Activated T-helper 2 cell treated with anti-CD3 and anti-CD28 coated beads, Interferon-gamma antibody, Interleukin-2, Interleukin-4, amounts not matched to agents 10 μg/mL and 5 μg/mL and 100 μg/mL, durations not matched to agents 14 hours and 24 hours and 36 hours (primary cell): ENCODE results near the gene TSC22D1. TPM values are rescaled to one million over a fixed set of nuclear protein-coding genes. Genes with fewer than 3 reads are reported as not detected.
A peak's percentile ranks its signal among the peaks of the same experiment; 100 is the strongest.
"Not testable (repeated sequence)": the region's sequence is repeated elsewhere in the genome, so short reads cannot be mapped to it uniquely, and the experiment has no call there.

Experiments used
- DNase-seq: peaks from one replicate; pipeline ENCODE4 v3.0.0; 2021; ENCODE audit warnings: low spot score
- H3K27ac Mint-ChIP-seq: one replicate; pipeline ENCODE4 v1.8.0; 2021; ENCODE audit warnings: mixed read lengths
- H3K27me3 Mint-ChIP-seq: one replicate; pipeline ENCODE4 v1.8.0; 2021; ENCODE audit warnings: low read depth, mixed read lengths
- H3K36me3 Mint-ChIP-seq: one replicate; pipeline ENCODE4 v1.8.0; 2021; ENCODE audit warnings: low read depth, mixed read lengths
- H3K4me1 Mint-ChIP-seq: one replicate; pipeline ENCODE4 v1.8.0; 2021; ENCODE audit warnings: low read depth, mixed read lengths
- H3K4me3 Mint-ChIP-seq: one replicate; pipeline ENCODE4 v1.8.0; 2021; ENCODE audit warnings: low read depth, mild to moderate bottlenecking, moderate library complexity, mixed read lengths
- H3K9me3 Mint-ChIP-seq: one replicate; pipeline ENCODE4 v1.8.0; 2021; ENCODE audit warnings: mixed read lengths
- intact Hi-C: fragments of 100-400 bp; cut with micrococcal nuclease; formaldehyde crosslinking; loops from one replicate; pipeline ENCODE4 v1.15.1; 2023
- total RNA-seq: library from RNA; stranded (reverse); gene quantifications from 2 replicates; pipeline ENCODE4 v1.2.3, GENCODE V29; 2022

Gene TSC22D1
- total RNA-seq, result 4.8 and 5.0 TPM in 2 replicates

DNA sequence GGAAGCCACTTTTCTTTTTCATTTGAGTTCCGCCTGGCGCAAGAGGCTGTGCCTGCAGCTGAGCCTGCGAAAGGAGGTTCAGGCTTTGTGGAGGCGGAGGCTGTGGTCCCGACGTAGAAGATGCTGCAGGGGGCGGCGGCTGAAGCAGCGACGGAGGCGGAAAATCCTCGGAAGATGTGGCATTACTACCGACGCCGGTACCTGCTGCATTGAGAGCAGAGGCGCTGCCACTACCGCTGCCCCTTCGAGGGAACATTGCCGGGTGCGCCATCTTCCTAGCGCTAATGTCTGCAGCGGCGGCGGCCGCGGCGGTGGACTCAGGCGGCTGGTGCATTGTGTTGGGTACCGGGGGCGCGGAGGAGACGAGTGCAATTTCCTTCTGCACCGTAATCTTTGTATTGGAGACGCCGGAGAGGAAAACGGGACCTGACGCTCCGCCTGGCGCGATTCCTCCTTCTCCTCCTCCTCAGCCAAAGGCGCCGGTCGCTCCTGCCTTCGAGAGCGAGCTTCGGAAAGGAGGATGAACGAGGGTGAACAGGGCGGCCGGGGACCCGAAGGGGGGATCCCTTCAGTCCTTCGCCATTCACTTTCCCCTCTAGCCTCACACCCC is at the start of gene TSC22D1:
TSS of gene TSC22D1 (minus strand) at position 590 of the 610 bp plus-strand sequence. CDS start at position 334, 256 bp downstream.
- intact Hi-C loops, result loop anchor here (2.0 to 5.0 kb wide), 6 partner anchors 94 to 545 kb away; partner anchors contain the start of gene GTF2F2
- peaks cover 47% of the 10 kb centered on the region for H3K27me3 Mint-ChIP-seq
- peaks cover 8% of the 10 kb centered on the region for H3K36me3 Mint-ChIP-seq
- peak within 1 kb of the TSS; percentile 79 for H3K27ac Mint-ChIP-seq
- DNase-seq, result peak; percentile 42
- H3K4me1 Mint-ChIP-seq, result peaks cover 18% of the 10 kb centered on the region
- no peaks in the 10 kb centered on the region for H3K9me3 Mint-ChIP-seq
- peak within 1 kb of the TSS; percentile 88 for H3K4me3 Mint-ChIP-seq

DNA sequence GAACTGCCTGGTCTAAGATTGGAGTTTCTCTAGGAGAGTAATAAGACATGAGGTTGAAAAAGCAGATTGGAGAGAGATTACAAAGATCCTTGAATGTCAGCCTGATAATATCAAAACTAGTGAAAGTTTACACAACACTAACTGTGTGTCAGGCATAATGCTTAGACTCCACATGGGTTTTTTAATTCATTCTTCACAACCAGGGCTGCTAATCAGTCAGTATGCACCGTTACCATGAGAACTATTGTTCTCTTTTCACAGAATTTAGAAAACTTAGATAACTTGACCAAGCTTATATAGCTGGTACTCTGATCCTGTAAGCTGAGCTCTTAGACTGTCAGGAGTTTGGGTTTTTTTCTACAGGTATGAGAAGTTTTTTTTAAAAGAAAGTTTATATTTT is 46.6 kb upstream of the TSC22D1 start:
- DNase-seq, result no peak
- Mint-ChIP-seq H3K36me3 (no peaks in the 10 kb centered on the region), H3K27me3 (peaks cover 11% of the 10 kb centered on the region), H3K4me3 (no peak overlapping the region), H3K4me1 (peaks cover 1% of the 10 kb centered on the region), H3K9me3 (no peaks in the 10 kb centered on the region), H3K27ac (no peak overlapping the region)
- intact Hi-C loops, result no loop called here

DNA sequence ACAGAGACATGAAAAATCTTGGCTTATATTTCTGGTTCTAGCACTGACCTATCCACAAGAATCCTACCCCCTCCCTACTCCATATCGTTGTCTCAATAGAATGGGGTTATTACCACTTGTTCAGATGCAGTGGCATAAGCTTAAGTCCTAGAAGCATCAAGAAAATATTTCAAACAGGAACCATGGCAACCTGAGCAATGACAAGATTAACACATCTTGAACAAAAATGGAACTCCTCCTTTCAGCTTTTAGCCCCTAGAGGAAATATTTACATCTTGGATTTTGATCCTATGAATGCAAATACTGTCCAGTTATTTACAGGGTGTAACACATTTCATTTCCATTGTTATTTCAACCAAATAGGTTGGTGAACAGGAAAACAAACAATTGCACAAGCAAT is 46.1 kb upstream of the TSC22D1 start:
- H3K4me1 Mint-ChIP-seq, result peaks cover 1% of the 10 kb centered on the region
- H3K4me3 Mint-ChIP-seq, result no peak overlapping the region
- no peak overlapping the region for H3K27ac Mint-ChIP-seq
- DNase-seq, result no peak
- peaks cover 11% of the 10 kb centered on the region for H3K27me3 Mint-ChIP-seq
- H3K36me3 Mint-ChIP-seq, result no peaks in the 10 kb centered on the region
- intact Hi-C loops, result no loop called here
- no peaks in the 10 kb centered on the region for H3K9me3 Mint-ChIP-seq

DNA sequence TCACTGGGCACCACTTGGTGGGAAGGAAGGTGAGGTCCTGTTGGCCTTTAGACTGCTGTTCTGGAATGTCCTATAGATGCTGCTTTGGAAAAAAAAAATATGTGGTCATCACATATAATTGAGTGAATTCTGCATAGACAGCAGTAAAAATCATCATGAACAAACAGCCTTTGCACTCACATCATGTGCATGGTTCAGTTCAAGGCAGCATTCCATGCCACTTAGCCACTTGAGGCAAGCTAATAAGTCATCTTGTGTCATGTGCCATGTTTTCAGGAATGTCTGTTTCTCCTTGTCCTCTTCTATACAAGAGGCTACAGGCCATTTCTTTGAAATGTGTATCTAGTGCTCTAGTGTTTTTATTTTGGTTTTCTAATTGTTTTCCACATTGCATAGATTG is 43.9 kb upstream of the TSC22D1 start:
- Mint-ChIP-seq H3K27me3 (peaks cover 9% of the 10 kb centered on the region), H3K4me3 (no peak overlapping the region), H3K9me3 (no peaks in the 10 kb centered on the region), H3K27ac (no peak overlapping the region), H3K36me3 (no peaks in the 10 kb centered on the region), H3K4me1 (peaks cover 1% of the 10 kb centered on the region)
- no peak for DNase-seq
- intact Hi-C loops, result no loop called here

DNA sequence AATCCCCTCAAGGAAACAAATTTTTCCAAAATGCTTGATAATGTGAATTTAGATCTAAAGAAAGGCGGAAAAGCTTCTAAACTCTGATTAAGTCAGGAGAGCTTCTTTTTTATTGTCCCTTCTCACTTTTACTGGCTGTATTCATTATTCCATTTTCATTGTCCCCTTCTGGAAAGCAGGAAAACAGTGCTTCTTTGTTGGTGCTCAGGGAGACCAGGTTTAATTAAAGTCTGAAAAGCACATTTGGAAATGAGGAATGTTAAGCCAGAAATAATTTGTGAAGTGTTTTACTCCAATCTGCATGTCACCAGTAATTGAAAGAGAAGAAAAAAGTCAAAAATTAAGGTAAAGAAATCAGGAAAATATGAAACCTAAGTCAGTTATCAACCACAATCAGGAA is 43.5 kb upstream of the TSC22D1 start:
- Mint-ChIP-seq H3K36me3 (no peaks in the 10 kb centered on the region), H3K4me1 (peaks cover 1% of the 10 kb centered on the region), H3K9me3 (no peaks in the 10 kb centered on the region), H3K27ac (no peak overlapping the region), H3K27me3 (peaks cover 9% of the 10 kb centered on the region), H3K4me3 (no peak overlapping the region)
- intact Hi-C loops, result no loop called here
- no peak for DNase-seq

DNA sequence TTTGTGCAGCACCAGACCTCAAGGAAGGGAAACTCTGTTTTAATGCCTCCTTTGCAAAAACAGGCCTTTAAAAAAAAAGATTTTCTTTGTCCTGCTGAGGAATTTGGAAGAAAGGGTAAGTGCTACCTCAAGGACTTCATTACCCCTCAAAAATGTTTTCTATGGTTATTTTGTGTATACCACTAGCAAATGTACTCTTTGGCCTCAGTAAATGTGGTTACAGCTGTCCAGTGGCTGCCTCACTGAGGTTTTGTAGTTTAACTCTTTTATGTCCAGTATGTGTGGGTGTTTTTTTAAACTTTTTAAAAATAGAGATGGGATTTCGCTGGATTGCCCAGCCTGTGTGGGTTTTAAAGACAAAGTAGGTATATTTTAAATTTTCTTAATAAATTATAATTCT is 42.2 kb upstream of the TSC22D1 start:
- Mint-ChIP-seq H3K27me3 (peaks cover 9% of the 10 kb centered on the region), H3K36me3 (no peaks in the 10 kb centered on the region), H3K4me3 (no peak overlapping the region), H3K9me3 (no peaks in the 10 kb centered on the region), H3K4me1 (peaks cover 1% of the 10 kb centered on the region), H3K27ac (no peak overlapping the region)
- intact Hi-C loops, result no loop called here
- DNase-seq, result no peak

DNA sequence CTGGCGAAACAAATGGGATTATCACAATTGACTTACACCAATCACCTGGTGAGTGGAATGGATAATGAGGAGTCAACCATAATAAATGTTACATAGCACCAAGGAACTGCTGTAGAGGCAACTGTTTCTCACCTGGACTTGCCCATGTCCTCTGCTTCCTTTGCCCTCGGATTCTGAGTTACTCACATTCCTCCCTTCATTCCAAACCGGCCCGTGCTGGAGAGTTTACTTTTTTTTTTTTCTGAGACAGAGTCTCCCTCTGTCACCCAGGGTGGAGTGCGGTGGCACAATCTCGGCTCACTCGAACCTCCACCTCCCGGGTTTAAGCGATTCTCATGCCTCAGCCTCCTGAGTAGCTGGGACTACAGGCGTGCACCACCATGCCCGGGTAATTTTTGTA is 41.5 kb upstream of the TSC22D1 start:
- H3K4me1 Mint-ChIP-seq, result peaks cover 1% of the 10 kb centered on the region
- H3K27me3 Mint-ChIP-seq, result peaks cover 9% of the 10 kb centered on the region
- H3K4me3 Mint-ChIP-seq, result no peak overlapping the region
- no peak for DNase-seq
- intact Hi-C loops, result no loop called here
- no peaks in the 10 kb centered on the region for H3K36me3 Mint-ChIP-seq
- H3K9me3 Mint-ChIP-seq, result no peaks in the 10 kb centered on the region
- H3K27ac Mint-ChIP-seq, result no peak overlapping the region

DNA sequence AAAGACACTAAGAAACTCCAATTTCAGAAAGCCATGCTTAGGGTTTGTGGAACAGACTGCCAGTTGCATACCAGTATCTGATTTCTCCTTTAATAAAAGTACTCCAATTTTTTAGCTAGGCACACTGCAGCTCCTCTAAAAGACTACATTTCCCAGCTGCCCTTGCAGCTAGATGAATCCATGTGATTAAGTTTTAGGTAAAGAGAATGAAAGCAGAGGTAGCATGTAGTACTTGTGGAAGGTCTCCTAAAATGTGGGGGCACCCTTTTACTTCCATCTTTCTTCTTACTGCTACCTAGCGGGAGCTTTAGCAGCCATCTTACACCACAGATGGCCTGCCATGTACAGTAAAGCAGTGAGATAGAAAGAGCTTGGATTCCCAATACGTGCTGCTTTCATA is 33.0 kb upstream of the TSC22D1 start:
- Mint-ChIP-seq H3K9me3 (peaks cover 4% of the 10 kb centered on the region), H3K4me3 (no peak overlapping the region), H3K27me3 (peaks cover 3% of the 10 kb centered on the region), H3K27ac (no peak overlapping the region), H3K36me3 (no peaks in the 10 kb centered on the region), H3K4me1 (no peaks in the 10 kb centered on the region)
- intact Hi-C loops, result no loop called here
- DNase-seq, result no peak

DNA sequence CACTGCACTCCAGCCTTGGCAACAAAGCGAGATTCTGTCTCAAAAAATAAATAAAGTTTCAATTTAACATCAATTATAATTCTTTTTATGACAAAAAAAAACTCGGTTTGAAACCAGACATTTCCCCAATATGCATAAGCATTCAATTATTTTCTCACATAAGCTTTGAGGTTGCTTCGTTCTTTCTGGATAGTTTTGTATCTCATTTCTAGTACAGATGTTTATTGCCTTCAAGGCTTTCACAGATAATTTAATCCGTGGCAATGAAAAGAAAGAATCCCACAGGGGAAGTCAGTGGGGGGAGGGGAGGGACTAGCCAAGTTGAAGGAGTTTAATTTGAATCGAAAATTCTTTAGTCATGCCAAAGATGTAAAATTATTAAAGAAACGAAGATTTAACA is 29.6 kb upstream of the TSC22D1 start:
- intact Hi-C loops, result no loop called here
- peaks cover 4% of the 10 kb centered on the region for H3K9me3 Mint-ChIP-seq
- DNase-seq, result no peak
- H3K4me3 Mint-ChIP-seq, result no peak overlapping the region
- no peaks in the 10 kb centered on the region for H3K36me3 Mint-ChIP-seq
- H3K27ac Mint-ChIP-seq, result no peak overlapping the region
- H3K27me3 Mint-ChIP-seq, result peaks cover 3% of the 10 kb centered on the region
- no peaks in the 10 kb centered on the region for H3K4me1 Mint-ChIP-seq

DNA sequence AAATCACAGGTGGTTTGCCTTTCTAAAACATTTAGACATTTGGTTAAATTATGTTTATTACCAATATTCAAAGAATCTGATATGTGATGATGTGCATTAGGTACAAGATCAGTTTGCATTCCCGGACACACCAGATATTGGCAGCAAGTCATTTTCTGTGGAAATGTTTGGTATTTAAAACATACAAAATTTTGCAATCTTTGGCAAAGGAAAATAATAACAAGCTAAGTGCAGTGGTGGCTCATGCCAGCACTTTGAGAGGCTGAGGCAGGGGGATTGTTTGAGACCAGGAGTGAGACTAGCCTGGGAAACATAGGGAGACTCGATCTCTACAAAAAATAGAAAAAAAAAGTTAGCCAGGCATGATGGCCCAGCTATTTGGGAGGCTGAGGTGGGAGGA is 29.1 kb upstream of the TSC22D1 start:
- Mint-ChIP-seq H3K9me3 (peaks cover 3% of the 10 kb centered on the region), H3K4me1 (no peaks in the 10 kb centered on the region), H3K27me3 (peaks cover 1% of the 10 kb centered on the region), H3K36me3 (no peaks in the 10 kb centered on the region), H3K4me3 (no peak overlapping the region), H3K27ac (no peak overlapping the region)
- intact Hi-C loops, result no loop called here
- DNase-seq, result no peak

DNA sequence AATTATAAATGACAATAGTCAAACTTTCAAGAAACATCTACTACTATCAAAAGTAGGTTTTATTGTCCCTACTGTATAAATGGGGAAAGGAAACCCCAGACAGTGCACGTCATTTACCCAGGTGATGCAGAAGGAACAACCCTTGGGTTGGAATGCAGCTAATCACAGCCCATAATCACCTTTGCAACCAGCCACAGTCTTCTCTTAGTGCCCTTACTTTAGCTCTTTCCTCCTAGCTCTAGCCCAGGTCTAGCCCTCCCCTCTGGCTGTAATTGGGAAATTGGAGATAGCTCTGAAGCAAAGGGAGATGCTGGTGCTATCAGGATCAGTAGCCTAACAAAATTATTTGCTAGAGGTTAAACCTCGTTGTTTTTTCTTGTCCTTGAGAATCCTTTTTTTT is 25.5 kb upstream of the TSC22D1 start:
- Mint-ChIP-seq H3K27ac (no peak overlapping the region), H3K4me3 (no peak overlapping the region), H3K4me1 (no peaks in the 10 kb centered on the region), H3K9me3 (no peaks in the 10 kb centered on the region), H3K27me3 (no peaks in the 10 kb centered on the region), H3K36me3 (no peaks in the 10 kb centered on the region)
- intact Hi-C loops, result no loop called here
- no peak for DNase-seq

DNA sequence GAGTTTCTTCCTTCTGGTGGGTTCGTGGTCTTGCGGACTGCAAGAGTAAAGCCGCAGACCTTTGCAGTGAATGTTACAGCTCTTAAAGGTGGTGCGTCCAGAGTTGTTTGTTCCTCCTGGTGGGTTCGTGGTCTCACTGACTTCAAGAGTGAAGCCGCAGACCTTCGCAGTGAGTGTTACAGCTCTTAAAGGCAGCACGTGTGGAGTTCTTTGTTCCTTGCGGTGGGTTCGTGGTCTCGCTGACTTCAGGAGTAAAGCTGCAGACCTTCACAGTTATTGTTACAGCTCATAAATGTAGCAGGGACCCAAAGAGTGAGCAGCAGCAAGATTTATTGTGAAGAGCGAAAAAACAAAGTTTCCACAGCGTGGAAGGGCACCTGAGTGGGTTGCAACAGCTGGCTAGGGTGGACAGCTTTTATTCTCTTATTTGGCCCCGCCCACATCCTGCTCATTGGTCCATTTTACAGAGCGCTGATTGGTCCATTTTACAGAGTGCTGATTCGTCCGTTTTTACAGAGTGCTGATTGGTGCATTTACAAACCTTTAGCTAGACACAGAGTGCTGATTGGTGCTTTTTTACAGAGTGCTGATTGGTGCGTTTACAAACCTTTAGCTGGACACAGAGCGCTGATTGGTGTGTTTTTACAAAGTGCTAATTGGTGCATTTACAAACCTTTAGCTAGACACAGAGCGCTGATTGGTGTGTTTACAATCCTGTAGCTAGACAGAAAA is 17.9 kb upstream of the TSC22D1 start:
- H3K36me3 Mint-ChIP-seq, H3K4me1 Mint-ChIP-seq, H3K9me3 Mint-ChIP-seq, DNase-seq, H3K27me3 Mint-ChIP-seq, intact Hi-C loops, H3K4me3 Mint-ChIP-seq, H3K27ac Mint-ChIP-seq: not testable (repeated sequence)

DNA sequence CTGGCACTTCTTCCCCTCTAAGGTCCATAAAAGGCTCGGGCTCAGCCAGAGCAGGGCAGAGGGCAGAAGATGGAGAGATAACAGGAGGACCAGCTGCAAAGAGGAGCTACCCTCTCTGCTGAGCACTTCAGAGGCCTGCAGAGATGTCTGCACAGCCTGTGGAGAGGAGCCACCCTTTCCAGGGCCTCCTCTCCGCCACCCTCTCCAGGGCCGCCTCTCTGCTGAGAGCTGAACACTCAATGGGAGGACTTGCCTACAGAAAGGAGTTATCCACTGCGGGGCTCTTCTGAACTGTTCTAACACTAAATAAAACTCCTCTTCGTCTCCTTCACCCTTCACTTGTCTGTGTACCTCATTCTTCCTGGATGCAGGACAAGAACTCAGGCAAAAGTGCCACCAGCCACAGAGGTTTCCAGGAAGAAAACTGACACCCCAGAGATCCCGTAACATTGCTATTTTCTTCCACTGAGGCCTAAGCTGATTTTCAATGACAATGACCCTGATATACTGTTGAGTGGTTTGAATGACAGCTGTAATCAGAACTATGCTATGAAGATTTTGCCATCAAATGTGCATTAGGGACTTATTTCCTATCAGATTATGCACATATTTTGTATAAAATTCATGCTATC is 16.2 kb upstream of the TSC22D1 start:
- DNase-seq, result no peak
- Mint-ChIP-seq H3K27ac (no peak overlapping the region), H3K4me1 (no peaks in the 10 kb centered on the region), H3K4me3 (no peak overlapping the region), H3K27me3 (peaks cover 2% of the 10 kb centered on the region), H3K36me3 (no peaks in the 10 kb centered on the region), H3K9me3 (peaks cover 3% of the 10 kb centered on the region)
- intact Hi-C loops, result no loop called here
